ENCODE measurements around the gene MBD5. TPM values are rescaled to one million over a fixed set of nuclear protein-coding genes. Genes with fewer than 3 reads are reported as not detected.

Gene MBD5
- total and polyA plus RNA-seq, 4 donors = 2.0 to 15.9 (median 9.5) TPM

DNA sequence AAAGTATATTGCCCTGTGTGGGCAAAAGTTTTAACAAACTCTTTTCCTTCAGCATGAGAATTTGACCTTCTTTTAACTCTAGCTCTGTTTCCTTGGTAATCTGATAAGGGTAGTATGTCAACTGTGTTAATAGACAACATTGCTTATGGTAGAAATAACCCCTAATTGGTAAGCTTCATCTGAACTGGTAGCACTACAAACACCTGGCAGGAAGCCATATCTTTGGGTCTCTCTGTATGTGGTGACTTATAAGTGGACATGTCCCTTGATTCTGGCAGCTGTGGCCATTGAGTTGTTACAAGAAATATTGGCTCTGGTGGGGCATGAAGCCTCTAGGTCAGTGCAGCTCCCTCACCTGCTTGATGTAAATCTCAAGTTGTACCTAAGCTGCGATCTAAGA is 46.9 kb downstream of the MBD5 start (continued):
- TF ChIP-seq, protein P1, sequence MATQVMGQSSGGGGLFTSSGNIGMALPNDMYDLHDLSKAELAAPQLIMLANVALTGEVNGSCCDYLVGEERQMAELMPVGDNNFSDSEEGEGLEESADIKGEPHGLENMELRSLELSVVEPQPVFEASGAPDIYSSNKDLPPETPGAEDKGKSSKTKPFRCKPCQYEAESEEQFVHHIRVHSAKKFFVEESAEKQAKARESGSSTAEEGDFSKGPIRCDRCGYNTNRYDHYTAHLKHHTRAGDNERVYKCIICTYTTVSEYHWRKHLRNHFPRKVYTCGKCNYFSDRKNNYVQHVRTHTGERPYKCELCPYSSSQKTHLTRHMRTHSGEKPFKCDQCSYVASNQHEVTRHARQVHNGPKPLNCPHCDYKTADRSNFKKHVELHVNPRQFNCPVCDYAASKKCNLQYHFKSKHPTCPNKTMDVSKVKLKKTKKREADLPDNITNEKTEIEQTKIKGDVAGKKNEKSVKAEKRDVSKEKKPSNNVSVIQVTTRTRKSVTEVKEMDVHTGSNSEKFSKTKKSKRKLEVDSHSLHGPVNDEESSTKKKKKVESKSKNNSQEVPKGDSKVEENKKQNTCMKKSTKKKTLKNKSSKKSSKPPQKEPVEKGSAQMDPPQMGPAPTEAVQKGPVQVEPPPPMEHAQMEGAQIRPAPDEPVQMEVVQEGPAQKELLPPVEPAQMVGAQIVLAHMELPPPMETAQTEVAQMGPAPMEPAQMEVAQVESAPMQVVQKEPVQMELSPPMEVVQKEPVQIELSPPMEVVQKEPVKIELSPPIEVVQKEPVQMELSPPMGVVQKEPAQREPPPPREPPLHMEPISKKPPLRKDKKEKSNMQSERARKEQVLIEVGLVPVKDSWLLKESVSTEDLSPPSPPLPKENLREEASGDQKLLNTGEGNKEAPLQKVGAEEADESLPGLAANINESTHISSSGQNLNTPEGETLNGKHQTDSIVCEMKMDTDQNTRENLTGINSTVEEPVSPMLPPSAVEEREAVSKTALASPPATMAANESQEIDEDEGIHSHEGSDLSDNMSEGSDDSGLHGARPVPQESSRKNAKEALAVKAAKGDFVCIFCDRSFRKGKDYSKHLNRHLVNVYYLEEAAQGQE (IDR thresholded peaks at IDR 0.05) = no peak

DNA sequence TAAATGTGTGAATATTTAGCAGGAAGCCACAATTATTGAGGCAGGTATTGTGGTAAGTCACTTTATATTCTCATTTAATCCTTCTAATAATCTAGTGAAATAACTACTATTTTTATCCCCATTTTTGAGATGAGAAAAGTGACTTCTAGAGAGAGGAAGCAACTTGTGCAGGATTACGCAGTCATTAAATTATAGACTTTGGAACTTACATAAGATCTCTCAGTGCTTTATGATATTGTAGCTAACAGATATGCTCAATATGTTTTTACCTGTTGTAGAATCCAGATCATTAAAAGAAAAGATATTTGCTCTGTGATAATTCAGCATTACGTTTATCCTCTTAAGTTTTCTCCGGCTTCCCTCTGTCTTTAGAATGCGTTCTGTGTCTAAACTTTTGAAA is 50.5 kb downstream of the MBD5 start:
- no peak overlapping the region for H3K4me3 ChIP-seq (ENCODE audit: low read depth in 1 of 3, low read length in 3 of 3)
- DNase-seq (ENCODE audit: low spot score) = no peak
- H3K27me3 ChIP-seq (ENCODE audit: control insufficient read depth in 4 of 4, insufficient read depth in 4 of 4, low read length in 3 of 4) = no peaks in the 10 kb centered on the region
- TF ChIP-seq GABPA (IDR thresholded peaks at IDR 0.05 in 1 of 2, conservative IDR thresholded peaks at IDR 0.05 in 1 of 2) (no peak), FOXA2 (IDR thresholded peaks at IDR 0.05) (no peak), HNF4A (conservative IDR thresholded peaks at IDR 0.05) (no peak), EGR1 (IDR thresholded peaks at IDR 0.05; ENCODE audit: low read depth in 2 of 2) (no peak)
- H3K9me3 ChIP-seq (ENCODE audit: control insufficient read depth in 4 of 4, low read length in 3 of 4) = no peaks in the 10 kb centered on the region
- H3K9ac ChIP-seq (ENCODE audit: low read depth in 1 of 2, low read length in 2 of 2) = no peak overlapping the region
- H3K36me3 ChIP-seq (ENCODE audit: control insufficient read depth in 4 of 4, insufficient read depth in 3 of 4, low read depth in 1 of 4, low read length in 3 of 4) = no peaks in the 10 kb centered on the region
- H3K27ac ChIP-seq (ENCODE audit: low read depth in 1 of 2, low read length in 2 of 2) = no peak overlapping the region
- 92% methylated on average over 4 of the region's 4 CpGs for WGBS
- H3K4me1 ChIP-seq (ENCODE audit: control insufficient read depth in 4 of 4, insufficient read depth in 4 of 4, low read length in 3 of 4) = no peaks in the 10 kb centered on the region

DNA sequence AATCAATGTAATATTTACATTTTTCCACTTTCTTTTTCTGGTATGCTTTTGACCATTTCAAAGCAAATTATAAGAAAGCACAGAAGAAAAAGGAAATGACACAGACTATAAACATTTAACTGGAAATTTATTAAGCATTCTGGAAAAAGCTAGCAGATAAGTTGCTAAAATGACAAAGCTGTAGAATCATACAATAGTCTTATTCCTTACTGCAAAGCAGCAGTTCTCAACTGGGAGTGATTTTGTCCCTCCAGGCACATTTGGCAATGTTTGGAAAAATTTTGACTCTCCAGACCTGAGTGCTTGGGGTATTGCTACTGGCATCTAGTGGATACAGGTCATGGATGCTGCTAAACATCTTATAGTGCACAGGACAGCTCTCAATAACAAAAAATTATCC is 75.1 kb downstream of the MBD5 start:
- Histone ChIP-seq H3K9me3 (ENCODE audit: control insufficient read depth in 4 of 4, low read length in 3 of 4) (peaks cover 0 to 3% (median 0%) of the 10 kb centered on the region in 4 donors), H3K36me3 (ENCODE audit: control insufficient read depth in 4 of 4, insufficient read depth in 3 of 4, low read depth in 1 of 4, low read length in 3 of 4) (no peaks in the 10 kb centered on the region), H3K9ac (ENCODE audit: low read depth in 1 of 2, low read length in 2 of 2) (no peak overlapping the region), H3K27ac (ENCODE audit: low read depth in 1 of 2, low read length in 2 of 2) (no peak overlapping the region), H3K4me1 (ENCODE audit: control insufficient read depth in 4 of 4, insufficient read depth in 4 of 4, low read length in 3 of 4) (no peaks in the 10 kb centered on the region), H3K27me3 (ENCODE audit: control insufficient read depth in 4 of 4, insufficient read depth in 4 of 4, low read length in 3 of 4) (no peaks in the 10 kb centered on the region), H3K4me3 (ENCODE audit: low read depth in 1 of 3, low read length in 3 of 3) (no peak overlapping the region)
- no peak for DNase-seq (ENCODE audit: low spot score)
- TF ChIP-seq SP1 (IDR thresholded peaks at IDR 0.05) = no peak
- no peak for TF ChIP-seq JUND (IDR thresholded peaks at IDR 0.05)
- TF ChIP-seq, protein P2, sequence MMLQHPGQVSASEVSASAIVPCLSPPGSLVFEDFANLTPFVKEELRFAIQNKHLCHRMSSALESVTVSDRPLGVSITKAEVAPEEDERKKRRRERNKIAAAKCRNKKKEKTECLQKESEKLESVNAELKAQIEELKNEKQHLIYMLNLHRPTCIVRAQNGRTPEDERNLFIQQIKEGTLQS (IDR thresholded peaks at IDR 0.05) = no peak
- TF ChIP-seq GABPA (IDR thresholded peaks at IDR 0.05 in 1 of 2, conservative IDR thresholded peaks at IDR 0.05 in 1 of 2) = no peak
- no peak for TF ChIP-seq RAD21 (IDR thresholded peaks at IDR 0.05)
- no peak for TF ChIP-seq TAF1 (conservative IDR thresholded peaks at IDR 0.05)
- no peak for TF ChIP-seq ZBTB33 (IDR thresholded peaks at IDR 0.05)
- no peak for TF ChIP-seq EGR1 (IDR thresholded peaks at IDR 0.05; ENCODE audit: low read depth in 2 of 2)
- no peak for TF ChIP-seq HNF4G (IDR thresholded peaks at IDR 0.05)
- TF ChIP-seq, protein P3, sequence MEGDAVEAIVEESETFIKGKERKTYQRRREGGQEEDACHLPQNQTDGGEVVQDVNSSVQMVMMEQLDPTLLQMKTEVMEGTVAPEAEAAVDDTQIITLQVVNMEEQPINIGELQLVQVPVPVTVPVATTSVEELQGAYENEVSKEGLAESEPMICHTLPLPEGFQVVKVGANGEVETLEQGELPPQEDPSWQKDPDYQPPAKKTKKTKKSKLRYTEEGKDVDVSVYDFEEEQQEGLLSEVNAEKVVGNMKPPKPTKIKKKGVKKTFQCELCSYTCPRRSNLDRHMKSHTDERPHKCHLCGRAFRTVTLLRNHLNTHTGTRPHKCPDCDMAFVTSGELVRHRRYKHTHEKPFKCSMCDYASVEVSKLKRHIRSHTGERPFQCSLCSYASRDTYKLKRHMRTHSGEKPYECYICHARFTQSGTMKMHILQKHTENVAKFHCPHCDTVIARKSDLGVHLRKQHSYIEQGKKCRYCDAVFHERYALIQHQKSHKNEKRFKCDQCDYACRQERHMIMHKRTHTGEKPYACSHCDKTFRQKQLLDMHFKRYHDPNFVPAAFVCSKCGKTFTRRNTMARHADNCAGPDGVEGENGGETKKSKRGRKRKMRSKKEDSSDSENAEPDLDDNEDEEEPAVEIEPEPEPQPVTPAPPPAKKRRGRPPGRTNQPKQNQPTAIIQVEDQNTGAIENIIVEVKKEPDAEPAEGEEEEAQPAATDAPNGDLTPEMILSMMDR (IDR thresholded peaks at IDR 0.05; ENCODE audit: low read depth, low read length, missing input control) = no peak
- TF ChIP-seq YY1 (IDR thresholded peaks at IDR 0.05) = no peak
- no peak for TF ChIP-seq FOXA2 (IDR thresholded peaks at IDR 0.05)

All from liver (tissue), 9 donors.